HG03457 (cell line): ENCODE measurements around the gene STXBP6.

Experiments used
- ATAC-seq: cut with Tn5 transposase; IDR thresholded peaks from one replicate; pipeline ENCODE4 v1.9.1; 2021; ENCODE audit warnings: moderate number of reproducible peaks; ENCODE audit not compliant: unreplicated experiment

The STXBP6 gene

GRCh38 chr14:25052921-25053320 lies 3.0 kb upstream of the STXBP6 start:
- no peak for ATAC-seq

DNA sequence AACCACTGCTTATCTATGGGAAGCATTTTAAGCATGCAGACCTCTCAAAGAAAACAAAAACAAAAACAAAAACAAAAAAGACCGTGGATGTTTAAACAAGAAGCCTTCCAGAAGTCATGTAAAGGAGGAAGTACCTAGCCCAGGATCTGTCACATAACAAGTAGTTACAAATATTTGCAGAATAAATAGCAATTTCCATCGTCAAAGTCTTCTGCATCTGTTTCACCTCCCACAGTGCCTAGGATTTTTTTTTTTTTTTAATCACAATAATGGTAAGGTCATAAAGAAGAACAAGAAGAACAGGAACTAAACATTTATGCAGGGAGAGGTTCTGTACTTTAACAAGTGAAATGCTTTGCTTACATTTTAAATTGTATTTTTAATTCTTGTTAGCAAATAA lies 2.4 kb upstream of the STXBP6 start:
- no peak for ATAC-seq

DNA sequence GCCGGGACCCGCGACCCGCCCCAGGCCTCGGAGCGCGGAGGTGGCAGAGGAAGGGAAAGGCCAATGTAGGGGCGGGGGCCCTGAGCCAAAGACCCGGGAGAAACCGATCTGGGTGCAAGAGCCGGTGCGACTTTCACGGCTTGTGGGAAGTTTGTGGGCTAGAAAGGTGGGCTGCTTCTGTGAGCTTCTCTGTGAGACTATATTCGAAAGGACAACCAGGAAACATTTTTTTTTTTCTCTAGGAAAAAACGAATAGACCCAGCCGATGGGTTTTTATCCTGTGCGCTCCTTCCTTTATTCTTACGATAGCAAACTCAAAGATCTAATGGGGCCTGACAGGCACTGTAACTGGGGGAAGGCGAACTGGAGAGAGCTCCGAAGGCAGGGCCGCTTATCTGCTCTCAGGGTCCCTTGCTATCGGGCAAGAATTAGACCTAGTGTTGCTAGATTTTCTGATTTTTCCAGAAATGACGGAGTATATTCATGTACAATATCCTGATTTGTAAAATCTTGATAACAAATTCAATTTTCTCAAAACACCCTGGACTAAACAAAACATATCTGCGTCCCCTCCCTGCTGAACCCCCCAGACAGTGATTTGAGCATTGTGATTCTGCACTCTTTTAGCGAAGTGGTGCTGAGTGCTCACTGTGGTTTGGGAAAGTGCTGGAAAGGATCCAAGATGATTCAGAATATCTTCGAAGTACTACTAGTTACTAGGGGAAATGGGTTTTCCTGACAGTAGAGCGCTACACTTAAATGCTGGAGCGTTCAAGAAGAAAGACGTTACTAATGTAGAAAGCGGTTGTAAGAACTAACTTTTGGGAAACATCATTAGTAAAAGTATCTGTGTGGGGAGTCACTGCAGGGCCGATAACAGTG lies 563 bp upstream of the STXBP6 start:
- no peak for ATAC-seq

DNA sequence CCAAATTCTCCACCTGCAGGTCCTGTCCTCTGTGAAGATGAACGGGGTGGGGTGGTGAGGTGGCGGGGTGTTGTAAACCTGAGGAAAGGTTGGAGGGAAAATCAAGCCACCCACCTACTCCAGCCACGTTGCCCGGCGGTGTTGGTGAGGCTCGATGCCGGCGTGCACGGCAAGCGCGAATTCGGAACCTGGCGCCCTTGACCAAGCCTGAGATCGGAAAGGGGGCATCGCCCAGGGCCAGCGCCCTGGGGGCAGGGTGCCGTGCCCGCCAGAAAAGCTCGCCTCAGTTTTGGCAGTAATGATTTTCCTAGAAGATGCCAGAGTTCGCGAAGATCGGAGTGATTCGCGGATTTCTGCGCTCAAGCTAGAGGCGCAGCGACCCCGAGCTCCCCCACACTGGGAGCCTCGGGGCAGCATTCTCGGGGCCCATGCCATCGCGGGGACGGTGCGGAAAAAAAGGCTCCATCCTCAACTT lies 817 bp downstream of the STXBP6 start:
- no peak for ATAC-seq

DNA sequence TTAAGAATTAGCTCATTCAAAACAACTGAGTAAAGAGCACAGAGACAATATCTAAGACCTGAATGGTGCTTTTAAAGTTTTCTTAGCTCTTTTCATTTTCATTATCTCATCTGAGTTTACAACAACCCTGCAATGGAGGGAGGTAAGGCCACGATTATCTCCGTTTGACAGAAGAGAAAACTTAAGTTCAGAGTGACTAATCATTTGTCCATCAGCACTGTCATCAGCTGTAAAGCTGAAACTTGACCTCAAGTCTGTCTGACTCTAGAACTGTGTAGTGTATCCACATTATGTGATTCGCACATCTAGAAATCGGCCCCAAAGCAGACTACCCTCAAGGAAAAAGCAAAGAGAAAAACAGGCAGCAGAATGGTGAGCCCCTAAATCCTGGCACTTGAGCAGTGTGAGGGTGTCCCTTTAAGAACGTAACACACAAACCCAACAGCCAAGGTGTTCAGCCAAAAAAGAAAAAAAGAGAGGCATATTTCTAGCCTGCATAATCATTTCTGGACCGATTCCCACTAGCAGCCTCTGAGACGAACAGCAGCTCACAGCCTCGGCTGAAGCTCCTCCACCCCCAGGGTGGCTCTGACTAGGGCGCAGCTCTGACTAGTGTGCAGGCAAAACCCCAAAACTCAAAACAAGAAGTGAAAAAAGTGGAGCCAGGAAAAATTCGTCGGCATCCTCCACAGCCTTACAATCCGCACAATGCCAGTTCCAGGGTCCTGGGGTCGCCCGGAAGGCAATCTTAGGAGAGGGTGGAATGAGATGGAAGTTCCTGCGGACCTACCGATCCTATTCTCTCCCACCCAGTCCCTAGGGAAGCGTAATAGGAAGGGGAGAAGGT lies 1.6 kb downstream of the STXBP6 start:
- ATAC-seq, result no peak

- ATAC-seq, result no peak
These were observed 3.5 kb downstream of the STXBP6 start for GRCh38 chr14:25046301-25046943.

DNA sequence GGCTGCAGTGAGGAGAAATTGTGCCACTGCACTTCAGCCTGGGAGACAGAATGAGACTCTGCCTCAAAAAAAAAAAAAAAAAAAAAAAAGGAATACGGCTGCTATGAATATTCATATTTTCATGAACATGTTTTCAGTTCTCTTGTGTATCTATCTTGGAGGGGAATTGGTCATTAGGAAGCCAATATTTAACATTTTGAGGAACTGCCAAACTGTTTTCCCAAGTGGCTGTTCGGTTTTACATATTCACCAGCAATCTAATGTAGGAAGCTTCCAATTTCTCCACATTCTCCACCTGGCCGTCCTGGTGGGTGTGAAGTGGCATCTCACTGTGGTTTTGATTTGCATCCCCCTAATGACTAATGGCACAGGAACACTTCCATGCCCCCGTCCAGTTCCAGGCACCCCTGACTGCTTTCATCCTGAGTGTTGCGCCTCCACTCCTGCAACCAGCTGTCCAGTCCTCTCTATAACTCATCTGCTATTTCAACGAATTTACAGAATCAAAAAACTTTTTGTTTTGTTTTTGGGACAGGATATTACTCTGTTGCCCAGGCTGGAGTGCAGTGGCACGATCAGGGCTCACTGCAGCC lies 5.7 kb downstream of the STXBP6 start:
- ATAC-seq, result no peak

DNA sequence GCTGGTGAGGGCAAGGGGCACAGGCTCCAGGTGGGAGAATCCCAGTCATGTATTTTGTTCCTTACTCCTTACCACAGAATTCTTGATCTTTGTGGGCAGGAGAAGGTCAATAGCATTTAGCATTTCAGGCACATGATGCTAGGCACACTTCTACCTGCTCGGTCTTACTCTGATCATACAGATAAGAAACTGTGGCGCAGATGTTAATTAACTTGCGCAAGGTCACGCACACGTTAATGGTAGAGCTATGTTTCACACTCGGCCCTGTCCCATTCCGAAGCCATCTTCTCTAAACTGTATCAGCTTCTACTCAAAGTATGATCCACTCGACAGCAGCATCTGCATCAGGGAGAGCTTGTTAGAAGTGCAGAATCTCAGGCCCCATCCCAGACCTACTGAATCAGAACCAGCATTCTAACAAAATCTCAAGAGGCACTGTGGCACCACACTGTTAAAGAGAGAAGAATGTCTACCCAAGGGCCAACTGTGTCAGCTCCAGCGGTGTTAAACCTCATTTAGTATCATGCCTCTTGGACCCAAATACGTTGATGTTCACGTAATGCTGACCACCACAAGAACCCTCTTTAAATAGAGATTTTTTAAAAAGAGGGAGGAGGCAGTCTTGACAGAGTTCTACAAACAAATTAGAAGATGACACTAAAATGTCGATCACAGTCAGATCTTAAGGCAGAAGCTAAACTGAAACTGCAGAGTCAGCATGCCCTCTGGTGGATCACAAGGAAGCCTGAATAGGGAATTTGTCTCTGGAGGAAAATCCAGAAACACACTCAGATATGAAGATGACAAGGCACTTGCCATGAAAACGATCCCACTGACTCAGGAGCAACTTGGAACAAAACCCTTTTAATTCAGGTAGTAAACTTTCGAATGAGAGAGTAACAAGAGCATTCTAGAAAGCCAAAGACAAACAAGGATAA lies 7.3 kb downstream of the STXBP6 start:
- no peak for ATAC-seq

DNA sequence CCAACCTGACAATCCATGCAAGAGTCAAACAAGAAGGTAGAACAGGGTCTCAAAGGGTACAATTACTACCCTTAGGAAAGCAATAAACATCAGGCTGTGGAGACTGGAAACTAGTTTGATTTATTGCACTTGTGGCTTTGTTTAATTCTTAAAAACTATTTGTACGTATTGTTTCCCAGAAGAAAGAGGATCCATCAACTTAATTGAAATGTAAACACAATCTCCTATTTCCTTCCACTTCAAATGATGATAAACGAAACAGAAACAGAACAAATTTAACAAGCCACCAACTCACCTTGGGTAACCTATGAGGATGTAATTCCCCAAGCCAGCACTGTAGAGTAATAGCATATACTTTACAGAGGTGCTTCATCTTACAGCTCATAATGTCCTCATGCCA lies 8.0 kb downstream of the STXBP6 start:
- ATAC-seq, result no peak

- no peak for ATAC-seq
These were observed 8.5 kb downstream of the STXBP6 start for GRCh38 chr14:25041484-25041883.

DNA sequence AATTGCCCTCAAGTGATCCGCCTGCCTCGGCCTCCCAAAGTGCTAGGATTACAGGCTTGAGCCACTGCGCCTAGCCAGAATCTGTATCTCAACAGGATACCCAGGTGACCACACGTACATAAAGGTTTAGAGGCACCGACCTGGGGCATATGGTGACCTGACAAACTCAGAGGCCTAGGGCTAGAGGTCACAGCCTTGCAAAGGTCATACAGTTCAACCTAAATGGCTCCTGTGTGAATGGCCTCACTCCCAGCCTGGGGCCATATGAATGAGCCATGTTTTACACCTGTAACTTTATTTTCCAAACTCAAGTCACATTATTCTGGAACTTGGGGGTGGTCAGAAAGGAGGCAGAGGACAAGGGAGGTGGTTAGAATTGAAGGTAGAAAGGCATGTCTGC lies 10.0 kb downstream of the STXBP6 start:
- ATAC-seq, result no peak

GRCh38 chr14:25038044-25038668 lies 11.8 kb downstream of the STXBP6 start:
- ATAC-seq, result no peak

DNA sequence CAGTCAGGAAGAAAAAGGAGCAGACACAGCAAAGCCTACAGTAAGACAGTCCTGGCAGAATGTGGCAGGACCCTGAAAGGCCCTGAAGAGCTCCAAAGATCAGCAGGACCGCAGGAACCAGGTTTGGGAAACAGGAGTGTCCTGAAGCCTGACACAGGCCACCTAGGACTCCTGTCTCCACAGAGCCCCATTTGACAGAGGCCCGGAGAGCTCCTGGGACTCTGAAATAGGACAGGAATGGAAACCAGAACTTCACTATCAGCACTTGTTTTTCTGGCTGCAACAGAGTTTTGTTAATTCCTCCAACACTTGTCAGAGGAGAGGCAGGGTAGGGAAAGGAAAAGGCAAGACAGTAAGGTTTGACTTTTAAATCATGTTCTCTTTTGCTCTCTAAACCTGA lies 12.9 kb downstream of the STXBP6 start:
- ATAC-seq, result no peak

- no peak for ATAC-seq
These were observed 14.9 kb downstream of the STXBP6 start for GRCh38 chr14:25034803-25035681.

- ATAC-seq, result no peak
These were observed 16.6 kb downstream of the STXBP6 start for GRCh38 chr14:25033358-25033757.

GRCh38 chr14:25032092-25032784 lies 17.7 kb downstream of the STXBP6 start:
- no peak for ATAC-seq

GRCh38 chr14:25026476-25027137 lies 23.3 kb downstream of the STXBP6 start:
- no peak for ATAC-seq
